Small intestine (tissue), 7 donors: ENCODE measurements around the gene CIAO3. TPM values are rescaled to one million over a fixed set of nuclear protein-coding genes. Genes with fewer than 3 reads are reported as not detected.

Experiments used
- DNase-seq, 2 donors: peaks; one replicate each; pipeline versions ENCODE4 v3.0.0 to v3.0.0-alpha.2; 2013
- FAIRE-seq: peaks from 2 replicates; lab custom pipeline; 2012; peaks lifted over from hg19 to GRCh38; lab: Jason Lieb, UNC
- H3K27ac ChIP-seq, 3 donors: one replicate each; pipeline ENCODE4 v1.5.1; 2013; ENCODE audit warnings: low read length in 2 of 3, mild to moderate bottlenecking in 2 of 3, control low read depth in 1 of 3, inconsistent platforms in 1 of 3, low read depth in 1 of 3, moderate library complexity in 1 of 3
- H3K27me3 ChIP-seq, 3 donors: one replicate each; pipeline ENCODE4 v1.6.1; 2013; ENCODE audit warnings: low read length in 3 of 3, inconsistent platforms in 1 of 3; ENCODE audit not compliant: control insufficient read depth in 3 of 3, insufficient read depth in 3 of 3
- H3K36me3 ChIP-seq, 3 donors: one replicate each; pipeline ENCODE4 v1.6.1; 2013; ENCODE audit warnings: low read length in 3 of 3, inconsistent platforms in 1 of 3, low read depth in 1 of 3, mild to moderate bottlenecking in 1 of 3, moderate library complexity in 1 of 3; ENCODE audit not compliant: control insufficient read depth in 3 of 3, insufficient read depth in 2 of 3
- H3K4me1 ChIP-seq, 3 donors: one replicate each; pipeline ENCODE4 v1.6.1; 2013; ENCODE audit warnings: low read length in 2 of 3, inconsistent platforms in 1 of 3, low read depth in 1 of 3, mild to moderate bottlenecking in 1 of 3, moderate library complexity in 1 of 3; ENCODE audit not compliant: control insufficient read depth in 3 of 3, insufficient read depth in 2 of 3
- H3K4me3 ChIP-seq, 3 donors: one replicate each; pipeline ENCODE4 v1.5.1; 2013; ENCODE audit warnings: low read length in 3 of 3, control low read depth in 1 of 3, inconsistent platforms in 1 of 3, low read depth in 1 of 3, mild to moderate bottlenecking in 1 of 3, moderate library complexity in 1 of 3
- H3K9me3 ChIP-seq, 2 donors: one replicate each; pipeline ENCODE4 v1.6.1; 2013; ENCODE audit warnings: low read depth in 1 of 2, low read length in 1 of 2; ENCODE audit not compliant: control insufficient read depth in 2 of 2, insufficient read depth in 1 of 2
- WGBS, 3 donors: extraction: QIAGEN DNeasy Blood & Tissue Kit; methylation state at CpG; one replicate each; pipeline ENCODE4 v1.1.7; 2013; 5-methylcytosine and 5-hydroxymethylcytosine counted together
- polyA plus RNA-seq, 4 donors: library from polyadenylated mRNA; stranded (reverse) in 3 of 4; unstranded in 1 of 4; fragments of 200-250 nt in 3 of 4; fragments of 120-200 nt in 1 of 4; gene quantifications; one replicate each; pipeline versions ENCODE4 v1.2.1 to v1.2.3, GENCODE V29; 2013
- donor health status: healthy with polysubstance abuse.
- donor health status: control.
- donor health status: control.
- donor health status: Bipolar disorder and iron deficiency.
- donor health status: healthy.

Gene CIAO3
- polyA plus RNA-seq, 4 donors, result 32.5 to 68.0 (median 44.7) TPM

- Histone ChIP-seq H3K27me3 (no peaks in the 10 kb centered on the region), H3K4me1 (peaks cover 4 to 28% (median 5%) of the 10 kb centered on the region in 3 donors), H3K36me3 (peaks cover 5 to 58% (median 12%) of the 10 kb centered on the region in 3 donors), H3K9me3 (no peaks in the 10 kb centered on the region), H3K4me3 (peak overlapping the region in 2 of 3 donors; percentile 52 to 78), H3K27ac (peak overlapping the region in 1 of 3 donors; percentile 33)
- FAIRE-seq (no peak), DNase-seq (no peak)
- WGBS, 3 donors, result 66 to 81% (median 74%) methylated on average over 36 of the region's 36 CpGs
These were observed 58.1 kb downstream of the CIAO3 start for GRCh38 chr16:682493-683395.

- Histone ChIP-seq H3K4me1 (peaks cover 4 to 34% (median 5%) of the 10 kb centered on the region in 3 donors), H3K4me3 (peak overlapping the region in 2 of 3 donors; percentile 79 to 82), H3K9me3 (no peaks in the 10 kb centered on the region), H3K27ac (no peak overlapping the region), H3K36me3 (peaks cover 5 to 50% (median 10%) of the 10 kb centered on the region in 3 donors), H3K27me3 (no peaks in the 10 kb centered on the region)
- whole genome bisulfite sequencing, 3 donors, result 78 to 80% (median 80%) methylated on average over 28 of the region's 28 CpGs
- DNase-seq (no peak), FAIRE-seq (no peak)
These were observed 58.9 kb downstream of the CIAO3 start for GRCh38 chr16:681746-682427.

- Histone ChIP-seq H3K9me3 (no peaks in the 10 kb centered on the region), H3K27me3 (peaks cover 0 to 2% (median 0%) of the 10 kb centered on the region in 3 donors), H3K4me1 (peaks cover 4 to 41% (median 5%) of the 10 kb centered on the region in 3 donors), H3K36me3 (peaks cover 5 to 44% (median 9%) of the 10 kb centered on the region in 3 donors), H3K4me3 (peak overlapping the region; percentile 79 to 90 (median 82)), H3K27ac (peak overlapping the region; percentile 46 to 96 (median 82))
- WGBS, 3 donors, result 42 to 46% (median 43%) methylated on average over 44 of the region's 44 CpGs
- DNase-seq (peak; percentile 50 to 54), FAIRE-seq (no peak)
These were observed 59.6 kb downstream of the CIAO3 start for GRCh38 chr16:680967-681745.

- FAIRE-seq (no peak), DNase-seq (no peak)
- Histone ChIP-seq H3K27ac (peak overlapping the region; percentile 46 to 96 (median 82)), H3K27me3 (peaks cover 0 to 3% (median 0%) of the 10 kb centered on the region in 3 donors), H3K9me3 (no peaks in the 10 kb centered on the region), H3K36me3 (peaks cover 5 to 40% (median 9%) of the 10 kb centered on the region in 3 donors), H3K4me1 (peaks cover 5 to 44% (median 6%) of the 10 kb centered on the region in 3 donors), H3K4me3 (peak overlapping the region; percentile 79 to 90 (median 82))
- WGBS, 3 donors, result 0 to 1% (median 0%) methylated on average over 32 to 38 of the region's 38 CpGs
These were observed 60.2 kb downstream of the CIAO3 start for GRCh38 chr16:680625-680945.

GRCh38 chr16:679814-680624, 60.8 kb downstream of the CIAO3 start, which contains the start of gene STUB1:
Gene STUB1, plus strand, starts transcription at chr16:680410. Its CDS starts 116 bp downstream, at chr16:680526.
- DNase-seq, result peak; percentile 76 to 90
- Histone ChIP-seq H3K27me3 (peaks cover 0 to 3% (median 0%) of the 10 kb centered on the region in 3 donors), H3K27ac (peak within 1 kb of the TSS; percentile 82 to 97 (median 96)), H3K36me3 (peaks cover 5 to 34% (median 8%) of the 10 kb centered on the region in 3 donors), H3K4me1 (peaks cover 8 to 47% (median 9%) of the 10 kb centered on the region in 3 donors), H3K4me3 (peak within 1 kb of the TSS; percentile 79 to 90 (median 82)), H3K9me3 (no peaks in the 10 kb centered on the region)
- FAIRE-seq, result no peak
- WGBS, 3 donors, result 0 to 1% (median 1%) methylated on average over 37 to 91 of the region's 91 CpGs

Other genes with a start within 250 kb of the CIAO3 start
- 100 to 1,000 TPM in 1 of 4 donors, 10 to 100 TPM in 3; 51.3 to 105 (median 70.2) TPM for gene CAPN15, start 213.3 kb downstream of the CIAO3 start, polyA plus RNA-seq
- not detected for gene PRR35, start 180.6 kb downstream of the CIAO3 start, polyA plus RNA-seq
- gene NHLRC4, start 174.0 kb downstream of the CIAO3 start, polyA plus RNA-seq, result 1 to 10 TPM in 1 of 4 donors, under 1 TPM in 2, not detected in 1; 0.45 to 2.2 (median 0.79) TPM
- 10 to 100 TPM; 21.3 to 43.5 (median 28.0) TPM for gene PIGQ, start 171.0 kb downstream of the CIAO3 start, polyA plus RNA-seq
- 10 to 100 TPM; 28.9 to 49.0 (median 34.6) TPM for gene RAB40C, start 150.9 kb downstream of the CIAO3 start, polyA plus RNA-seq
- gene WFIKKN1, start 110.0 kb downstream of the CIAO3 start, polyA plus RNA-seq, result 1 to 10 TPM in 3 of 4 donors, under 1 TPM in 1; 0.60 to 7.6 (median 3.6) TPM
- gene METTL26, start 104.7 kb downstream of the CIAO3 start, polyA plus RNA-seq, result 100 to 1,000 TPM in 3 of 4 donors, 10 to 100 TPM in 1; 54.4 to 135 (median 113) TPM
- 100 to 1,000 TPM in 3 of 4 donors, 10 to 100 TPM in 1; 43.4 to 279 (median 166) TPM for gene MCRIP2, start 99.2 kb downstream of the CIAO3 start, polyA plus RNA-seq
- gene WDR90, start 91.6 kb downstream of the CIAO3 start, polyA plus RNA-seq, result 10 to 100 TPM; 15.7 to 36.5 (median 25.6) TPM
- gene RHOT2, start 72.9 kb downstream of the CIAO3 start, polyA plus RNA-seq, result 100 to 1,000 TPM in 3 of 4 donors, 10 to 100 TPM in 1; 89.3 to 207 (median 159) TPM
- 1 to 10 TPM; 2.7 to 6.2 (median 4.7) TPM for gene RHBDL1, start 65.3 kb downstream of the CIAO3 start, polyA plus RNA-seq
- 100 to 1,000 TPM in 3 of 4 donors, 10 to 100 TPM in 1; 66.2 to 122 (median 118) TPM for gene STUB1, start 60.6 kb downstream of the CIAO3 start, polyA plus RNA-seq
- gene JMJD8, start 56.7 kb downstream of the CIAO3 start, polyA plus RNA-seq, result 10 to 100 TPM; 23.0 to 46.2 (median 31.9) TPM
- 10 to 100 TPM in 1 of 4 donors, 1 to 10 TPM in 3; 5.4 to 11.7 (median 9.3) TPM for gene WDR24, start 50.6 kb downstream of the CIAO3 start, polyA plus RNA-seq
- 1 to 10 TPM in 3 of 4 donors, under 1 TPM in 1; 0.81 to 3.4 (median 1.2) TPM for gene FBXL16, start 35.2 kb downstream of the CIAO3 start, polyA plus RNA-seq
- gene METRN, start 25.9 kb downstream of the CIAO3 start, polyA plus RNA-seq, result 10 to 100 TPM in 2 of 4 donors, 1 to 10 TPM in 2; 4.9 to 14.1 (median 9.3) TPM
- 10 to 100 TPM; 23.0 to 55.5 (median 38.1) TPM for gene ANTKMT, start 19.9 kb downstream of the CIAO3 start, polyA plus RNA-seq
- 1 to 10 TPM in 1 of 4 donors, under 1 TPM in 2, not detected in 1; 0.72 to 1.6 (median 0.95) TPM for gene CCDC78, start 14.6 kb downstream of the CIAO3 start, polyA plus RNA-seq
- gene HAGHL, start 13.9 kb downstream of the CIAO3 start, polyA plus RNA-seq, result 1 to 10 TPM; 1.4 to 4.8 (median 3.4) TPM
- gene MSLN, start 19.7 kb upstream of the CIAO3 start, polyA plus RNA-seq, result 10 to 100 TPM in 1 of 4 donors, 1 to 10 TPM in 3; 1.3 to 29.7 (median 4.5) TPM
- 10 to 100 TPM; 17.6 to 26.2 (median 21.6) TPM for gene RPUSD1, start 47.4 kb upstream of the CIAO3 start, polyA plus RNA-seq
- 10 to 100 TPM in 2 of 4 donors, 1 to 10 TPM in 2; 5.6 to 24.6 (median 13.5) TPM for gene CHTF18, start 47.6 kb upstream of the CIAO3 start, polyA plus RNA-seq
- gene GNG13, start 59.7 kb upstream of the CIAO3 start, polyA plus RNA-seq, result 1 to 10 TPM in 2 of 4 donors, under 1 TPM in 2; 0.73 to 3.0 (median 1.9) TPM
- 10 to 100 TPM in 1 of 4 donors, 1 to 10 TPM in 3; 8.2 to 18.0 (median 9.2) TPM for gene LMF1, start 230.0 kb upstream of the CIAO3 start, polyA plus RNA-seq
- 1 to 10 TPM in 2 of 4 donors, under 1 TPM in 1, not detected in 1; 0.27 to 2.1 (median 1.0) TPM for gene SOX8, start 240.8 kb upstream of the CIAO3 start, polyA plus RNA-seq